Measurements from ENCODE around the gene RSAD1. TPM values are rescaled to one million over a fixed set of nuclear protein-coding genes. Genes with fewer than 3 reads are reported as not detected.

RSAD1 gene
- total and polyA plus RNA-seq, 4 donors, result 20.1 to 43.2 (median 29.9) TPM

GRCh38 chr17:50484386-50485155 lies 5.9 kb downstream of the RSAD1 start:
- 95 to 96% methylated on average over 9 to 11 of the region's 11 CpGs for WGBS, 2 donors
- peak in 1 of 3 donors; percentile 10 for DNase-seq
- peaks cover 6 to 36% (median 11%) of the 10 kb centered on the region in 4 donors for H3K36me3 ChIP-seq (ENCODE audit: control insufficient read depth in 4 of 4, insufficient read depth in 4 of 4, low read length in 4 of 4)

GRCh38 chr17:50487213-50488096 lies 8.8 kb downstream of the RSAD1 start:
- WGBS, 2 donors, result 85 to 89% methylated on average over 17 of the region's 17 CpGs
- peaks cover 0 to 4% (median 0%) of the 10 kb centered on the region in 5 donors for H3K4me1 ChIP-seq (ENCODE audit: control insufficient read depth in 5 of 5, insufficient read depth in 5 of 5, low read length in 5 of 5)
- ATAC-seq (ENCODE audit: insufficient read depth, low FRiP score) (no peak), DNase-seq (no peak)
- no peak overlapping the region for H3K9ac ChIP-seq (ENCODE audit: insufficient read depth in 1 of 2, low read length in 2 of 2)
- H3K27me3 ChIP-seq (ENCODE audit: control insufficient read depth in 3 of 3, insufficient read depth in 3 of 3, low read length in 2 of 3), result no peaks in the 10 kb centered on the region
- H3K9me3 ChIP-seq (ENCODE audit: control insufficient read depth in 4 of 4, insufficient read depth in 3 of 4, low read length in 3 of 4), result no peaks in the 10 kb centered on the region
- H3K27ac ChIP-seq (ENCODE audit: low read depth in 1 of 2, low read length in 1 of 2), result no peak overlapping the region
- no peak overlapping the region for H3K4me3 ChIP-seq
- no peak for TF ChIP-seq CTCF (IDR thresholded peaks at IDR 0.05; ENCODE audit: control extremely low read depth, extremely low read depth)
- peaks cover 6 to 30% (median 11%) of the 10 kb centered on the region in 4 donors for H3K36me3 ChIP-seq (ENCODE audit: control insufficient read depth in 4 of 4, insufficient read depth in 4 of 4, low read length in 4 of 4)

More at GRCh38 chr17:50484386-50485155, 5.9 kb downstream of the RSAD1 start:
- Histone ChIP-seq H3K27ac (ENCODE audit: low read depth in 1 of 2, low read length in 1 of 2) (no peak overlapping the region), H3K27me3 (ENCODE audit: control insufficient read depth in 3 of 3, insufficient read depth in 3 of 3, low read length in 2 of 3) (no peaks in the 10 kb centered on the region), H3K9ac (ENCODE audit: insufficient read depth in 1 of 2, low read length in 2 of 2) (no peak overlapping the region), H3K9me3 (ENCODE audit: control insufficient read depth in 4 of 4, insufficient read depth in 3 of 4, low read length in 3 of 4) (no peaks in the 10 kb centered on the region), H3K4me3 (no peak overlapping the region), H3K4me1 (ENCODE audit: control insufficient read depth in 5 of 5, insufficient read depth in 5 of 5, low read length in 5 of 5) (peaks cover 0 to 6% (median 4%) of the 10 kb centered on the region in 5 donors)
- no peak for TF ChIP-seq CTCF (IDR thresholded peaks at IDR 0.05; ENCODE audit: control extremely low read depth, extremely low read depth)
- no peak for ATAC-seq (ENCODE audit: insufficient read depth, low FRiP score)

- 95 to 96% methylated on average over 2 of the region's 2 CpGs for WGBS, 2 donors
- no peak for DNase-seq
Measured at GRCh38 chr17:50488880-50489279, 10.2 kb downstream of the RSAD1 start.

More at GRCh38 chr17:50488880-50489279, 10.2 kb downstream of the RSAD1 start:
- H3K9ac ChIP-seq (ENCODE audit: insufficient read depth in 1 of 2, low read length in 2 of 2), result no peak overlapping the region
- no peak overlapping the region for H3K4me3 ChIP-seq
- ATAC-seq (ENCODE audit: insufficient read depth, low FRiP score), result no peak
- H3K36me3 ChIP-seq (ENCODE audit: control insufficient read depth in 4 of 4, insufficient read depth in 4 of 4, low read length in 4 of 4), result peaks cover 2 to 22% (median 8%) of the 10 kb centered on the region in 4 donors
- H3K4me1 ChIP-seq (ENCODE audit: control insufficient read depth in 5 of 5, insufficient read depth in 5 of 5, low read length in 5 of 5), result peaks cover 0 to 4% (median 0%) of the 10 kb centered on the region in 5 donors
- no peaks in the 10 kb centered on the region for H3K9me3 ChIP-seq (ENCODE audit: control insufficient read depth in 4 of 4, insufficient read depth in 3 of 4, low read length in 3 of 4)
- TF ChIP-seq CTCF (IDR thresholded peaks at IDR 0.05; ENCODE audit: control extremely low read depth, extremely low read depth), result no peak
- H3K27me3 ChIP-seq (ENCODE audit: control insufficient read depth in 3 of 3, insufficient read depth in 3 of 3, low read length in 2 of 3), result no peaks in the 10 kb centered on the region
- no peak overlapping the region for H3K27ac ChIP-seq (ENCODE audit: low read depth in 1 of 2, low read length in 1 of 2)
